Endothelial cell of umbilical vein (primary cell): ENCODE data around the gene EPO. TPM values are rescaled to one million over a fixed set of nuclear protein-coding genes. Genes with fewer than 3 reads are reported as not detected.

Experiments used
- BruUV-seq: library from RNA; stranded (reverse); fragments of 400-500 nt; replicated peaks from 2 replicates; lab custom pipeline; 2021; lab: Mats Ljungman, UMichigan
- CTCF ChIA-PET: fragments of 300-600, 350-600 bp; sonication (Branson Sonifier 250); formaldehyde crosslinking; loops from one replicate; lab custom pipeline; 2021; ENCODE audit warnings: antibody characterized with exemption, inconsistent platforms; lab: Charles Lee
- POLR2A ChIA-PET: fragments of 300-600, 350-600 bp; sonication (Branson Sonifier 250); formaldehyde crosslinking; loops from one replicate; lab custom pipeline; 2021; ENCODE audit warnings: antibody characterized with exemption, inconsistent platforms; lab: Charles Lee
- DNase-seq: peaks from one replicate; pipeline ENCODE4 v3.0.0-alpha.2; 2011; ENCODE audit warnings: low read depth, low spot score
- FAIRE-seq: peaks from 2 replicates; lab custom pipeline; 2011; peaks lifted over from hg19 to GRCh38; lab: Jason Lieb, UNC
- H2AFZ ChIP-seq: 2 replicates; pipeline ENCODE4 v1.6.0; 2012; ENCODE audit warnings: low read depth, low read length, control low read depth, inconsistent platforms
- H3K27ac ChIP-seq: 2 replicates; pipeline ENCODE4 v1.5.1; 2011; ENCODE audit warnings: low read depth, mild to moderate bottlenecking, control low read depth, low read length, moderate library complexity; ENCODE audit not compliant: insufficient read depth
- H3K27me3 ChIP-seq, 2 experiments: 2 replicates each; pipeline versions ENCODE4 v1.6.0 to v1.6.1; 2011; ENCODE audit warnings: low read length in 2 of 2, mixed read lengths in 1 of 2; ENCODE audit not compliant: control insufficient read depth in 2 of 2, insufficient read depth in 2 of 2
- H3K36me3 ChIP-seq, 2 experiments: 2 replicates in 1 of 2; 3 replicates in 1 of 2; pipeline ENCODE4 v1.5.1; 2011; ENCODE audit warnings: low read length in 2 of 2, mild to moderate bottlenecking in 1 of 2, moderate library complexity in 1 of 2; ENCODE audit not compliant: control insufficient read depth in 2 of 2, insufficient read depth in 2 of 2; ENCODE audit errors: extremely low read depth in 1 of 2
- H3K4me1 ChIP-seq: 3 replicates; pipeline ENCODE4 v1.5.1; 2011; ENCODE audit warnings: mild to moderate bottlenecking, low read length; ENCODE audit not compliant: control insufficient read depth, insufficient read depth; ENCODE audit errors: extremely low read depth
- H3K4me2 ChIP-seq: 2 replicates; pipeline ENCODE4 v1.6.1; 2011; ENCODE audit warnings: low read length, control low read depth, mixed read lengths; ENCODE audit not compliant: insufficient read depth
- H3K4me3 ChIP-seq, 3 experiments: fragments of 200-600 bp in 1 of 3; sonication (generic), shearing (Covaris generic) in 1 of 3; replicated peaks in 1 of 3; 2 replicates each; pipeline ENCODE4 v1.5.1; 2011 to 2016; ENCODE audit warnings: control low read depth in 3 of 3, low read length in 3 of 3, mild to moderate bottlenecking in 2 of 3, inconsistent platforms in 1 of 3, low read depth in 1 of 3, moderate library complexity in 1 of 3; ENCODE audit not compliant: insufficient read depth in 1 of 3
- H3K79me2 ChIP-seq: 2 replicates; pipeline ENCODE4 v1.6.0; 2012; ENCODE audit warnings: low read length, inconsistent platforms; ENCODE audit not compliant: control insufficient read depth, insufficient read depth
- H3K9ac ChIP-seq: replicated peaks from 2 replicates; pipeline ENCODE3; 2011; ENCODE audit warnings: low read length, control low read depth; ENCODE audit not compliant: insufficient read depth; ENCODE audit errors: extremely low read depth
- H3K9me1 ChIP-seq: replicated peaks from 3 replicates; pipeline ENCODE4 v1.6.0; 2011; ENCODE audit warnings: mild to moderate bottlenecking, low read length; ENCODE audit not compliant: control insufficient read depth, insufficient read depth; ENCODE audit errors: extremely low read depth
- H3K9me3 ChIP-seq: replicated peaks from 2 replicates; pipeline ENCODE4 v1.5.1; 2012; ENCODE audit warnings: low read length, inconsistent platforms; ENCODE audit not compliant: control insufficient read depth, insufficient read depth
- H4K20me1 ChIP-seq: replicated peaks from 2 replicates; pipeline ENCODE3; 2011; ENCODE audit warnings: mild to moderate bottlenecking, low read length; ENCODE audit not compliant: control insufficient read depth, insufficient read depth; ENCODE audit errors: extremely low read depth
- EZH2 ChIP-seq: IDR thresholded peaks from 2 replicates; pipeline ENCODE4 v1.6.1; 2012; ENCODE audit warnings: borderline replicate concordance, low read depth, mild to moderate bottlenecking, moderate library complexity, low read length, inconsistent platforms; ENCODE audit not compliant: severe bottlenecking
- FOS ChIP-seq: IDR thresholded peaks from 2 replicates; pipeline ENCODE4 v1.6.1; 2011; ENCODE audit warnings: mild to moderate bottlenecking, low read length, moderate library complexity, borderline replicate concordance; ENCODE audit not compliant: insufficient read depth
- GATA2 ChIP-seq: IDR thresholded peaks from 2 replicates; pipeline ENCODE4 v1.7.0; 2011; ENCODE audit warnings: low read depth, mild to moderate bottlenecking, moderate library complexity, mixed read lengths, low read length; ENCODE audit not compliant: insufficient read length, insufficient read depth
- JUN ChIP-seq: IDR thresholded peaks from 2 replicates; pipeline ENCODE4 v1.6.1; 2011; ENCODE audit warnings: borderline replicate concordance, low read depth; ENCODE audit not compliant: insufficient read length, insufficient read depth
- MYC ChIP-seq: IDR thresholded peaks from one replicate; pipeline ENCODE4 v1.6.1; 2011; ENCODE audit warnings: mild to moderate bottlenecking, low read depth, low read length
- POLR2A ChIP-seq: IDR thresholded peaks from 2 replicates; pipeline ENCODE4 v1.6.1; 2012; ENCODE audit warnings: low read depth, mild to moderate bottlenecking, control low read depth, low read length
- POLR2AphosphoS5 ChIP-seq: IDR thresholded peaks from 2 replicates; pipeline ENCODE4 v1.6.1; 2012; ENCODE audit warnings: low read depth, mild to moderate bottlenecking, control low read depth, low read length, moderate library complexity; ENCODE audit not compliant: insufficient read depth
- dilution Hi-C: fragments of 300-500 bp; cut with MboI; formaldehyde crosslinking; loops from one replicate; pipeline ENCODE4 v1.15.0; 2019; ENCODE audit warnings: low sequenced_read_pairs; ENCODE audit not compliant: extremely low pct_ligation_motif_present
- intact Hi-C: fragments of 100-400 bp; cut with micrococcal nuclease; formaldehyde crosslinking; loops from one replicate; pipeline ENCODE4 v1.10.0; 2022
- polyA plus RNA-seq, 4 experiments: library from polyadenylated mRNA; depleted of rRNA in 3 of 4; stranded (reverse) in 3 of 4; unstranded in 1 of 4; fragments of >200 nt; gene quantifications; 2 replicates each; pipeline versions ENCODE4 v1.2.1 to v1.2.3, GENCODE V29; 2011 to 2012; ENCODE audit warnings: missing spikeins in 1 of 4
- total RNA-seq: library from RNA; stranded (reverse); gene quantifications from 2 replicates; pipeline ENCODE4 v1.2.3, GENCODE V29; 2021
- TF ChIP-seq, protein P1 (sequence below), 2 donors: IDR thresholded peaks; 1 replicate in 1 of 2; 2 replicates in 1 of 2; pipeline ENCODE4 v1.5.1; 2011; ENCODE audit warnings: low read length in 2 of 2, mild to moderate bottlenecking in 2 of 2, moderate library complexity in 2 of 2, control low read depth in 1 of 2, inconsistent platforms in 1 of 2, low read depth in 1 of 2; ENCODE audit not compliant: insufficient read depth in 1 of 2; ENCODE audit errors: extremely low read depth in 1 of 2
- TF ChIP-seq, protein P2 (sequence below): IDR thresholded peaks from 2 replicates; pipeline ENCODE4 v1.6.1; 2011; ENCODE audit not compliant: insufficient read depth, insufficient read length

The EPO gene
- total and polyA plus RNA-seq, 2 donors (not counting 3 experiments of a cell fraction or from before 2014, with no cell fraction given) = not detected

DNA sequence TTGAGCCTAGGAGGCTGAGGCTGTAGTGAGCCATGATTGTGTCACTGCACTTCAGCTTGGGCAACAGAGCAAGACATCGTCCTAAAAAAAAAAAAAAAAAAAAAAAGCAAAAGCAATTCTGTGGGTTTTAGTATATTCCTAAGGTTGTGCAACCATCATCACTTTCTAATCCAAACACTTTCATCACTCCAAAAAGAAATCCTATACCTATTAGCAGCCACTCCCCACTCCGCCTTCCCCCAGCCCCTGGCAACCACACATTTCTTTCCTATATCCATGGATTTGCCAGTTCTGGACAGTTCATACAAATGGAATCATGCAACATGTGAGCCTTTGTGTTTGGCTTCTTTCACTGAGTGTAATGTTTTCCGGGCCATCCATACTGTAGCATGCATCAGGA, 33.5 kb downstream of the EPO start:
- FAIRE-seq (no peak), DNase-seq (no peak)
- no TSS peak for BruUV-seq
- H3K9ac ChIP-seq = no peak overlapping the region
- H4K20me1 ChIP-seq = no peaks in the 10 kb centered on the region
- H3K36me3 ChIP-seq = no peaks in the 10 kb centered on the region
- intact Hi-C loops = no loop called here
- H3K27me3 ChIP-seq = peaks cover 9 to 13% of the 10 kb centered on the region in 2 experiments
- CTCF ChIA-PET = interaction anchor here (1.0 kb wide), 1 partner anchor 15 kb away, joined by 3 read pairs; no protein-coding TSS in a partner anchor
- H3K27ac ChIP-seq = no peak overlapping the region
- H3K4me1 ChIP-seq = no peaks in the 10 kb centered on the region
- no peaks in the 10 kb centered on the region for H3K9me1 ChIP-seq
- TF ChIP-seq MYC (no peak), FOS (no peak), EZH2 (no peak), JUN (no peak), POLR2AphosphoS5 (no peak)
- dilution Hi-C loops = no loop called here
- no peak overlapping the region for H3K4me3 ChIP-seq
- H3K79me2 ChIP-seq = no peaks in the 10 kb centered on the region
- H3K4me2 ChIP-seq = no peak overlapping the region
- POLR2A ChIA-PET = interaction anchor here (0.6 kb wide), 1 partner anchor 149 kb away, joined by 4 read pairs; no protein-coding TSS in a partner anchor
- H2AFZ ChIP-seq = no peak overlapping the region
- no peaks in the 10 kb centered on the region for H3K9me3 ChIP-seq

DNA sequence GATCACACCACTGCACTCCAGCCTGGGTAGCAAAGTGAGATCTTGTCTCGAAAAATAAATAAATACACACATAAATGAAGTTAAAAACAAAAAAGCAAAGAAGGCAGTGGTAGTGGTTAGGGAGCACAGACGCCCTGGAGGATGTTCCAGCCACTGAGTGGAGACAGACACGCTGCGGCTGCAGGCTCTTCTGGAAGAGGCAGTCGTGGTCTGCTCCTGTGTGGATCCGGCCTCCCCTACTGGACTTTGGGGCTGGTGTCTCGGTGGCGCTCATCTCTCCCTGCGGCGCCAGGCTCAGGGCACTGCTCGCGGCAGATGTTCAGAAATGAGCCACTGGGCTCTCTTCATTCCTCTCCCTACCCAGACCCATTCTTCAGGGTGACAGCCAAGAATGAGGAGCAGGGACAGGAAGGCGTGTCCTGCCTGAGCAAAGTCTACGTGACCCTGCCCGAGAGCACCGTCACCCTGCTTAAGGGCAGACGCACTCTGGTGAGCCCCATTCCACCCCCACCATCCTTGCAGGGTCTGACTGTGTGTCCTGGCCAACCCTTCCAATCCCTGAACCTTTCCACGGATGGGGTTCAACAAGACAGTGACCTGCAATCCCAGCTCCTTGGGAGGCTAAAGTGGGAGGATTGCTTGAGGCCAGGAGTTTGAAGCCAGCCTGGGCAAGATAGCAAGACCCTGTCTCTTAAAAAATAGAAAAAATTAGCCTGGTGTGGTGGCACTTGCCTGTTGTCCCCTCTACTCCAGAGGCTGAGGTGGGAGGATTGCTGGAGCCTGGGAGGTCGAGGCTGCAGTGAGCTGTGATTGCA, 39.3 kb downstream of the EPO start:
- no peaks in the 10 kb centered on the region for H3K79me2 ChIP-seq
- CTCF ChIA-PET = no interaction called here

More for the DNA sequence above, 39.3 kb downstream of the EPO start:
- Histone ChIP-seq H3K27me3 (peaks cover 0 to 2% of the 10 kb centered on the region in 2 experiments), H3K4me2 (no peak overlapping the region), H4K20me1 (no peaks in the 10 kb centered on the region), H3K27ac (no peak overlapping the region), H3K4me3 (no peak overlapping the region), H3K9ac (no peak overlapping the region), H3K4me1 (no peaks in the 10 kb centered on the region), H3K36me3 (no peaks in the 10 kb centered on the region), H3K9me1 (no peaks in the 10 kb centered on the region), H2AFZ (no peak overlapping the region), H3K9me3 (no peaks in the 10 kb centered on the region)
- POLR2A ChIA-PET = no interaction called here
- intact Hi-C loops = no loop called here
- no TSS peak for BruUV-seq
- no peak for DNase-seq
- TF ChIP-seq GATA2 (no peak), POLR2AphosphoS5 (no peak), MYC (no peak), POLR2A (no peak), EZH2 (no peak), JUN (no peak), FOS (no peak)
- TF ChIP-seq, protein P1, sequence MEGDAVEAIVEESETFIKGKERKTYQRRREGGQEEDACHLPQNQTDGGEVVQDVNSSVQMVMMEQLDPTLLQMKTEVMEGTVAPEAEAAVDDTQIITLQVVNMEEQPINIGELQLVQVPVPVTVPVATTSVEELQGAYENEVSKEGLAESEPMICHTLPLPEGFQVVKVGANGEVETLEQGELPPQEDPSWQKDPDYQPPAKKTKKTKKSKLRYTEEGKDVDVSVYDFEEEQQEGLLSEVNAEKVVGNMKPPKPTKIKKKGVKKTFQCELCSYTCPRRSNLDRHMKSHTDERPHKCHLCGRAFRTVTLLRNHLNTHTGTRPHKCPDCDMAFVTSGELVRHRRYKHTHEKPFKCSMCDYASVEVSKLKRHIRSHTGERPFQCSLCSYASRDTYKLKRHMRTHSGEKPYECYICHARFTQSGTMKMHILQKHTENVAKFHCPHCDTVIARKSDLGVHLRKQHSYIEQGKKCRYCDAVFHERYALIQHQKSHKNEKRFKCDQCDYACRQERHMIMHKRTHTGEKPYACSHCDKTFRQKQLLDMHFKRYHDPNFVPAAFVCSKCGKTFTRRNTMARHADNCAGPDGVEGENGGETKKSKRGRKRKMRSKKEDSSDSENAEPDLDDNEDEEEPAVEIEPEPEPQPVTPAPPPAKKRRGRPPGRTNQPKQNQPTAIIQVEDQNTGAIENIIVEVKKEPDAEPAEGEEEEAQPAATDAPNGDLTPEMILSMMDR (IDR thresholded peaks at IDR 0.05; ENCODE audit: extremely low read depth in 1 of 2, insufficient read depth in 1 of 2, low read depth in 1 of 2, low read length in 2 of 2) = no peak
- TF ChIP-seq, protein P2, sequence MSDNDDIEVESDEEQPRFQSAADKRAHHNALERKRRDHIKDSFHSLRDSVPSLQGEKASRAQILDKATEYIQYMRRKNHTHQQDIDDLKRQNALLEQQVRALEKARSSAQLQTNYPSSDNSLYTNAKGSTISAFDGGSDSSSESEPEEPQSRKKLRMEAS = no peak
- no peak for FAIRE-seq
- dilution Hi-C loops = no loop called here
